GM20431 (cell line): ENCODE data around the gene ITIH1.
"Not testable (repeated sequence)": the region's sequence is repeated elsewhere in the genome, so short reads cannot be mapped to it uniquely, and the experiment has no call there.

Experiments used
- in situ Hi-C: fragments of 300-500 bp; cut with MseI, MboI; formaldehyde crosslinking; loops from one replicate; pipeline ENCODE4 v1.15.0; 2020; ENCODE audit warnings: low sequenced_read_pairs; ENCODE audit not compliant: unreplicated experiment

The ITIH1 gene

DNA sequence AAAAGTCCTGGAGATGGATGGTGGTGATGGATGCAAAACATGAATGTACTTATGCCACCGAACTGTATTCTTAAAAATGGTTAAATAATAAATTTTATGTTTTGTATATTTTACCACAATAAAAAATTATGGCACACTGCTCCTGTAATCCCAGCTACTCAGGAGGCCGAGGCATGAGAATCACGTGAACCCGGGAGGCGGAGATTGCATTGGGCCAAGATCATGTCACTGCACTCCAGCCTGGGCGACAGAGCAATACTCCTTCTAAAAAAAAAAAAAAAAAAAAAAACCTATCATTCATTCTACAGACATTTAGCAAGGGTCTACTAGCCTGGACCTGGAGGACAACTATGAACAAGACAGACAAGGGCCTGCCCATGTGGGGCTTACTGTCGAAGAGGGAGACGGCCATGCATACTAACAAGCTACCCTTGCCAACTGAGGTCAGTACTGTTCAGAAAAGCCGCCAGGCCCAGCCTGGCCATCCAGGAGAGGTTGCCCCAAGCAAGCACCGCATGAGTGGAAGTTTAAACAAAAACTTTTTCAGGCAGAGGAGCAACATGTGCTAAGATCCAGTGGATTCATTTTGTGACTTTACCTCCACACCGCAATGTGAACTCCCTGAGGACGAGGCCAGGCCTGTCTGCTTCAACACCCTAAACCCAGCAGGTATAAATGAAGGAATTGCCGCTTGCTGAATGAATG lies 3.9 kb upstream of the ITIH1 start:
- in situ Hi-C loops, result no loop called here

- in situ Hi-C loops, result no loop called here
Measured at GRCh38 chr3:52774066-52774713, 3.2 kb upstream of the ITIH1 start.

GRCh38 chr3:52774901-52775864 lies 2.2 kb upstream of the ITIH1 start:
- in situ Hi-C loops, result no loop called here

DNA sequence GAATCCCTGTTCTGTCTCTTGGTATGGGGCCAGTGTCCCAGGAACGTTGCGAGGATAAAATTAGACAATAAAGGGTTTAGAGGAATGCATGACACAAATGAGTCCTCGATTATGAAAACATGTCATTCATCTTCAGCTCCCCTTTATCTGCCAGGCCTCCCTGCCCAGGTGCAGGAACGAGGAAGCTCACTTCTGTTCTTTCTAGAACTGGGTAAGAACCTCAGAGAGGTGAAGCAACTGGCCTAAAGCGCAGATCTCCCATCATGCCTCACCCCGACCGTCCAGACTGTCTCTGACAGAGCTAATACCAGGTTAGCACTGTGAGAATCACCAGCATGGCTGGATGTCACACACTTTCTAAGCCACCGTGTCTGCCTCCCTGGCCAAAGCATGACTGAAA lies 1.5 kb upstream of the ITIH1 start:
- in situ Hi-C loops, result no loop called here

DNA sequence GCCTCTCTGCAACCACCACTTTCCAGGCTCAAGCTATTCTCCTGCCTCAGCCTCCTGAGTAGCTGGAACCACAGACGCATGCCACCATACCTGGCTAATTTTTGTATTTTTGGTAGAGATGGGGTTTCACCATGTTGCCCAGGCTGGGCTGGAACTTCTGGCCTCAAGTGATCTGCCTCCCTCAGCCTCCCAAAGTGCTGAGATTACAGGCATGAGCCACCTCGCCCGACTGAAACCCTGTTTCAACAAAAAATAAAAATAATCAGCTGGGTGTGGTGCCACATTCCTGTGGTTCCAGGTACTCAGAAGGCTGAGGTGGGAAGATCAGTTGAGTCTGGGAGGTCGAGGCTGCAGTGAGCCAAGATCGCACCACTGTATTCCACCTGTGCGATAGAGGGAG lies 913 bp upstream of the ITIH1 start:
- in situ Hi-C loops, result not testable (repeated sequence)

GRCh38 chr3:52777959-52778805 lies 783 bp downstream of the ITIH1 start:
- in situ Hi-C loops, result no loop called here

DNA sequence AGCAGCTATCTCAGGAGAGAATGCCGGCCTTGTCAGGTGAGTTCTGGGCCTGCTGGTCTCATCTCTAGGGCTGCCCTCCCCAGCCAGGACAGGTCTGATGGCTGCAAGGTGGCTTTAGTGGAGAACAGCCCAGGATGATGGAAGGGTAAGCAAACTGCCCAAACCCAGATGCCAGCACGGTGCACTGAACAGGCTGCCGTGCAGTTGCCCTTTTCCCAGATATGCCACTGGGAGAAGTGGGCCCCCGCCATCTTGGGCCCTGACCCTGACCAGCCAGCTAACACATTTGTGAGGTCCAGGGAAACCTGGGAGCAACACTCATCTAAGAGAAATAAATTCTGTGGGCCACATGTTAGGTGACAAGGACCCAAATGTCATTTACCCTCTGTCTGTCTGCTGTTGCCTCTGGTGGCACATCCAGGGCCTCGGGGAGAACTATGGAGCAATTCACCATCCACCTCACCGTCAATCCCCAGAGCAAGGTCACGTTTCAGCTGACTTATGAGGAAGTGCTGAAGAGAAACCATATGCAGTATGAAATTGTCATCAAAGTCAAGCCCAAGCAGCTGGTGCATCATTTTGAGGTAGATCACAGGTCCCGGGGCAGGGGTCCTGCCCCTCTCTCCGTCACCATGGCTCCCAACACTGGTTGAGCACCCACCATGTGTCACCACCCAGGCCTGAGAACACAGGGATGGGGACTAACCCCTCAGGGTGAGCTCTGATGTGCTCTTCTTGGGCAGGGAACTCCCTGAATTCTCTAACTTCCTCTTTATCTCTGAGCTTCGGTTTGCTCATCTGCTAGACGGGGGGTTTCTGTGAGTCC lies 1.8 kb downstream of the ITIH1 start:
- in situ Hi-C loops, result no loop called here

DNA sequence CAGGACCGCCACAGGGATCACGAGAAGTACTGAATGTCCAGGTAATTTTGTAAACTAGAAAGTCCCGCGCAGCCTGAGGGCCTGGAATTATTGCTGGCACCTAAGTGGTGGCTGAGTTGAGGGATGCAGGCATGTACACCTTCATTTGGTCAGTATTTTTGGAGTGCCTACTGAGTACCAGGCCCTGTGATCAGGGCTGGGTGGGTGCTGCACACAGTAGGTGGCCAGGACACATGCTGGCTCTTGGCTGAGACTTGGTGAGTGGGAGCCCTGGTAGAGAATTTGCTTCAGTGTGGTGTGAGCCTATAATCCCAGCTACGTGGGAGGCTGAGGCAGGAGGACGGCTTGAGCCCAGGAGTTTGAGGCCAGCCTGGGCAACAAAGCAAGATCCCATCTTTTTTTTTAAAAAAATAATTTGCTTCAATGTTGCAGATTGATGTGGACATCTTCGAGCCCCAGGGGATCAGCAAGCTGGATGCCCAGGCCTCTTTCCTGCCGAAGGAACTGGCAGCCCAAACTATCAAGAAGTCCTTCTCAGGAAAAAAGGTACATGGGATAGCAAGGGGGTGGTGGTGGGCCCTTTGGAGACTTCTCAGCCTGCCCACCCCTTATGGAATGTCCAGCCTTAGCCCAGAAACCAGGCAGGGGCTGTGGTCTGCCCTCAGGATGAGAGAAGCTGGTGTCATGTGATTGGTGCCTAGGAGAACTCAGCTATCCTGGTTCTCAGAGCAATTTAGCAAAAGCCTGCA lies 2.6 kb downstream of the ITIH1 start:
- in situ Hi-C loops, result no loop called here

GRCh38 chr3:52781741-52782140 lies 4.3 kb downstream of the ITIH1 start:
- in situ Hi-C loops, result no loop called here

DNA sequence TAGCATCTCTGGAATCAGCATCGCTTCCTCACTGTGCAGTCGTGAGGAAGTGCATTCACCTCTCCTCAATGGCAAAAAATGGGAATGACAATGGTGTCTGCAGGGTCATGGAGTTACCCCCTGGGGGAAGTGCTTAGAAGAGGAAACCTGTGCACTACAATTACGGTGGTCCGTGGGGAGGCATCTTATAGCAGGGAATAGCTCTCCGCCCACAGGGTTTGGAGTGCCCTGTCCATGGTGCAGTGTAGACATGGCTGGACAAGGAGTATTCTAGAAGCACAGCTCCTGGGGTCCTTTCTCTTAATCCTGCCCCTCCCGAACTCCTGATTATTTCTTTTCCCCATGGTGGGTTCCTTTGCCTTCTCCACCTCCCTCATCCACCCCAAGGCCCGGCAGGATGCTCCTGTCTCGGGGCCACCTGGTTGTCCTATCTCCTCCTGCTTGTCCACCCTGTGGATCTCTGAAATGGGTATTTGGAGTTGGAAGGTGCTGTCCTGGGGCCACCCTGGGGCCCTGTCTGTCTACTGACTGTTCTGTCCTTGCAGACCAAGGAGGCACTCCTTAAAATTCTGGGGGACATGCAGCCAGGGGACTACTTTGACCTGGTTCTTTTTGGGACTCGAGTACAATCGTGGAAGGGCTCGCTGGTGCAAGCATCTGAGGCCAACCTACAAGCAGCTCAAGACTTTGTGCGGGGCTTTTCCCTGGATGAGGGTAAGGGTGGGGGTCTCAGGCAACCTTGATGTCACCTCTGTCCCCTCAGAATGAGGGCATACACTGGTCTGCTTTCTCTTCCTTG lies 5.2 kb downstream of the ITIH1 start:
- in situ Hi-C loops, result no loop called here

DNA sequence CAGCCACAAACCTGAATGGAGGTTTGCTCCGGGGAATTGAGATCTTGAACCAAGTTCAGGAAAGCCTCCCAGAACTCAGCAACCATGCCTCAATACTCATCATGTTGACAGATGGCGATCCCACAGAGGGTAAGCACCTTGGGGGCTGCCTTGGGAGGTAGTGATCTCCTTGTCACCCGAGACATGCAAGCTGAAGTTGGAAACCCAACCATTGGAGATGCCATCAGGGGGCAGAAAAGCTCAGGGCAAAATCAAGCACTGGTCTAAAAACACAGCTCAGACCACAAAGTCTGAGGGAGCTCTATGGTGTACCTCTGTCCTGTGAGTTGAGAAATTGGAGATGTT lies 5.8 kb downstream of the ITIH1 start:
- in situ Hi-C loops, result no loop called here

GRCh38 chr3:52784021-52784621 lies 6.7 kb downstream of the ITIH1 start:
- in situ Hi-C loops, result no loop called here

GRCh38 chr3:52784931-52785590 lies 7.7 kb downstream of the ITIH1 start:
- in situ Hi-C loops, result no loop called here

DNA sequence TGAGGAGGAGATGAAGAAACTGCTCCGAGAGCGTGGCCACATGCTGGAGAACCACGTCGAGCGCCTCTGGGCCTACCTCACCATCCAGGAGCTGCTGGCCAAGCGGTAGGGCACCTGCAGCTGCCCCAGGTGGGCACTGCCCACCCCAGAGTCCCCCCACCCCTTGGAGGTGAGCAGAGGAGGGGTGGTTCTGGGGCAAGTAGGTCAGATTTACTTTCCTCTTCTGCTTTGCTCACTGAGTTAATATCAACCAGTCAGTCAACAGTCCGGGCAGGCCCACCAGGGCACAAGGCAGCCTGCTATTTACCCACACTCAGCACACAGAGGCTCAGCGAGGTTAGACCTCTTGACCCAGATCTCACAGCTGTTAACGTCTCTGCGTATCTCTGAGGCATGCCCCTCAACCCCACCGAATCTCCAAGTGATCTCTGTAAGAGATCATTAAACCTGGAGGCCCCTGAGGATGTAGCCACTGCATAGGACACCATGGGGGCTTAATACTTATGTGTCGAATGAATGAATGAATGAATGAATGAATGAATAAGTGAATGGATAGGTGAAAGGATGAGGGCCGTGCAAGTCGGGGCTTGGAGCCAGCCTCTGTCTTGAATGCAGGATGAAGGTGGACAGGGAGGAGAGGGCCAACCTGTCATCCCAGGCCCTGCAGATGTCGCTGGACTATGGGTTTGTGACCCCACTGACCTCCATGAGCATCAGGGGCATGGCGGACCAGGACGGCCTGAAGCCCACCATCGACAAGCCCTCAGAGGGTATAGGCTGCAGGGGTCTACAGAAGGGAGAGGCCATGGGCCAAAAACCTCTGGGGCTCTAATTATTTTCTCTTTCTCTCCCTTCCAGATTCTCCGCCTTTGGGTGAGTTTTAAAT lies 9.2 kb downstream of the ITIH1 start:
- in situ Hi-C loops, result no loop called here

- in situ Hi-C loops, result no loop called here
Measured at GRCh38 chr3:52787246-52787645, 9.8 kb downstream of the ITIH1 start.
